OCI-LY1 (cell line): Measurements from ENCODE around the gene SECISBP2L.

Source experiments
- H2AFZ ChIP-seq: fragments of 200-600 bp; sonication (generic), shearing (Covaris generic); 2 replicates; pipeline ENCODE4 v1.6.0; 2014; ENCODE audit warnings: antibody characterized with exemption, mild to moderate bottlenecking, low read length
- H3F3A ChIP-seq: fragments of 200-600 bp; sonication (generic), shearing (Covaris generic); 2 replicates; pipeline ENCODE4 v1.6.0; 2014; ENCODE audit warnings: mild to moderate bottlenecking, antibody characterized with exemption, low read length, moderate library complexity; ENCODE audit not compliant: insufficient read depth
- H3K27ac ChIP-seq: fragments of 200-600 bp; sonication (generic); 2 replicates; pipeline ENCODE4 v1.5.1; 2014; ENCODE audit warnings: low read length, mixed run types, mild to moderate bottlenecking, low read depth; ENCODE audit not compliant: poor library complexity, severe bottlenecking
- H3K27me3 ChIP-seq: fragments of 200-600 bp; sonication (generic); 2 replicates; pipeline ENCODE4 v1.6.0; 2014; ENCODE audit warnings: antibody characterized with exemption, mild to moderate bottlenecking, low read length, moderate library complexity; ENCODE audit not compliant: insufficient read depth
- H3K36me3 ChIP-seq: fragments of 200-600 bp; sonication (generic); 2 replicates; pipeline ENCODE4 v1.6.1; 2014; ENCODE audit warnings: mild to moderate bottlenecking, antibody characterized with exemption, low read length, moderate library complexity, mixed read lengths; ENCODE audit not compliant: insufficient read depth
- H3K4me1 ChIP-seq: fragments of 200-600 bp; sonication (generic); 2 replicates; pipeline ENCODE4 v1.5.1; 2014; ENCODE audit warnings: mild to moderate bottlenecking, low read length, moderate library complexity; ENCODE audit not compliant: insufficient read depth, severe bottlenecking
- H3K4me2 ChIP-seq: fragments of 200-600 bp; sonication (generic), shearing (Covaris generic); 2 replicates; pipeline ENCODE4 v1.6.1; 2014; ENCODE audit warnings: low read length
- H3K4me3 ChIP-seq: fragments of 200-600 bp; sonication (generic); 2 replicates; pipeline ENCODE4 v1.5.1; 2014; ENCODE audit warnings: low read length, low read depth, mild to moderate bottlenecking, mixed read lengths; ENCODE audit not compliant: poor library complexity, severe bottlenecking
- H3K79me2 ChIP-seq: fragments of 200-600 bp; shearing (Covaris generic); 2 replicates; pipeline ENCODE4 v1.6.1; 2016; ENCODE audit warnings: mixed run types, low read length, mixed read lengths; ENCODE audit not compliant: insufficient read depth
- H3K9ac ChIP-seq: fragments of 200-600 bp; sonication (generic), shearing (Covaris generic); 2 replicates; pipeline ENCODE4 v1.6.1; 2014; ENCODE audit warnings: mild to moderate bottlenecking, low read length, mixed read lengths
- H3K9me2 ChIP-seq: fragments of 200-600 bp; sonication (generic), shearing (Covaris generic); 2 replicates; pipeline ENCODE4 v1.6.1; 2014; ENCODE audit warnings: low read depth, mild to moderate bottlenecking, low read length, mixed read lengths
- H3K9me3 ChIP-seq: fragments of 200-600 bp; shearing (Covaris generic); 2 replicates; pipeline ENCODE4 v1.6.1; 2014; ENCODE audit warnings: low read length, mixed read lengths
- H4K20me1 ChIP-seq: fragments of 200-600 bp; sonication (generic), shearing (Covaris generic); 2 replicates; pipeline ENCODE4 v1.6.0; 2016; ENCODE audit warnings: mild to moderate bottlenecking, low read length; ENCODE audit not compliant: insufficient read depth
- EZH2 ChIP-seq: fragments of 200-600 bp; sonication (generic), shearing (Covaris generic); IDR thresholded peaks from 2 replicates; pipeline ENCODE4 v1.8.0; 2017; ENCODE audit warnings: borderline replicate concordance, mixed run types, mild to moderate bottlenecking, antibody characterized with exemption, low read length, moderate library complexity, mixed read lengths
- TF ChIP-seq, protein P1 (sequence below): fragments of 200-600 bp; sonication (generic), shearing (Covaris generic); IDR thresholded peaks from 2 replicates; pipeline ENCODE4 v1.5.1; 2017; ENCODE audit warnings: mild to moderate bottlenecking, antibody characterized with exemption, low read length, moderate library complexity, mixed read lengths

SECISBP2L gene

DNA sequence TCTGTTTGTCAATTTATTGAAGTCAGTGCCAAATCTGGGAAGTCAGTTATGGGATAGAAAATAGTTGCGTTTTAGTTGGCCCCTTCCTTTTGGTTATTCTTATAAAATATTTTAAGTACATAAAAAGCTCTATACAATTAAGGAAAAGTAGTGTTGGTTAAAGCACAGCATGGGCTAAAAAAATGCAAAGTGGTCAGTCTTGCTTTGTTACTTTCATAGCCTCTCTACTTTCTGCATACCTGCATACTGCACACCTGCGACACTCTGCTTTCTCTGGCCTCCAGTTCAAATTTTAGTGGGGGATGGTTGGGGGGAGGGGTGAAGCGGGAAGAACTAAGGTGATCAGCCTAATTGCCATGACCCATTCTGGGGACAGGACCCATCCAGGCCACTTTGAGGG is 60.7 kb downstream of the SECISBP2L start:
- H3K27ac ChIP-seq, result no peak overlapping the region
- no peaks in the 10 kb centered on the region for H3K9me2 ChIP-seq
- no peak for TF ChIP-seq EZH2
- TF ChIP-seq, protein P1, sequence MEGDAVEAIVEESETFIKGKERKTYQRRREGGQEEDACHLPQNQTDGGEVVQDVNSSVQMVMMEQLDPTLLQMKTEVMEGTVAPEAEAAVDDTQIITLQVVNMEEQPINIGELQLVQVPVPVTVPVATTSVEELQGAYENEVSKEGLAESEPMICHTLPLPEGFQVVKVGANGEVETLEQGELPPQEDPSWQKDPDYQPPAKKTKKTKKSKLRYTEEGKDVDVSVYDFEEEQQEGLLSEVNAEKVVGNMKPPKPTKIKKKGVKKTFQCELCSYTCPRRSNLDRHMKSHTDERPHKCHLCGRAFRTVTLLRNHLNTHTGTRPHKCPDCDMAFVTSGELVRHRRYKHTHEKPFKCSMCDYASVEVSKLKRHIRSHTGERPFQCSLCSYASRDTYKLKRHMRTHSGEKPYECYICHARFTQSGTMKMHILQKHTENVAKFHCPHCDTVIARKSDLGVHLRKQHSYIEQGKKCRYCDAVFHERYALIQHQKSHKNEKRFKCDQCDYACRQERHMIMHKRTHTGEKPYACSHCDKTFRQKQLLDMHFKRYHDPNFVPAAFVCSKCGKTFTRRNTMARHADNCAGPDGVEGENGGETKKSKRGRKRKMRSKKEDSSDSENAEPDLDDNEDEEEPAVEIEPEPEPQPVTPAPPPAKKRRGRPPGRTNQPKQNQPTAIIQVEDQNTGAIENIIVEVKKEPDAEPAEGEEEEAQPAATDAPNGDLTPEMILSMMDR, result no peak
- no peaks in the 10 kb centered on the region for H3K36me3 ChIP-seq
- H3K9me3 ChIP-seq, result no peaks in the 10 kb centered on the region
- H4K20me1 ChIP-seq, result no peaks in the 10 kb centered on the region
- no peaks in the 10 kb centered on the region for H3K27me3 ChIP-seq
- no peak overlapping the region for H3K9ac ChIP-seq
- H2AFZ ChIP-seq, result no peak overlapping the region
- no peak overlapping the region for H3K4me2 ChIP-seq
- no peaks in the 10 kb centered on the region for H3K4me1 ChIP-seq
- no peaks in the 10 kb centered on the region for H3K79me2 ChIP-seq
- H3F3A ChIP-seq, result no peaks in the 10 kb centered on the region
- H3K4me3 ChIP-seq, result no peak overlapping the region

DNA sequence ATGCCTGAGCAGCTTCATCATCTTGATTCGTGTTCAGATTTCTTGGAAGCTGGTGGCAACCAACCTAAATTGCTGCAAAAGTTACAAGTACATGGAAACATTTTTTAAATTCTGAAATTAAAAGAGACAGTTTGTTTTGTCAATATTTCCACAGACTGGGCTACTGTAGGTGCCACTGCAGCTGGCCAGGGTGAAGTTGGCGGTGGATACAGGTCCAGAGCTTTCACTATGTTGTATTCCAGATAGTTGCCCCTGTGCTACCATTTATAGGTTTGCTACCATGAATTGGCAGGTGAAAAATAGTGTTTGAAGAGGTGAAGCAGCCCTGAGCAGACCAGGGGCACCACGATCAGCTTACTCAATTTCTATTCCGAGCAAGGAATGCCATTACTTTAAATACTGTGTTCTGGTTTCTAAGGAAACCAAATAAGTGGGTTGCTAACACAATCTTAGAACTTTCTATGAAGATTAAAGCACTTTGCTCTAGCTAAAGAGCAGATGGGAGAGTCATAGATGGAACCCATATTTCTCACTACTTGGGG is 61.4 kb downstream of the SECISBP2L start:
- TF ChIP-seq EZH2, result no peak
- TF ChIP-seq, protein P1, result no peak
- no peaks in the 10 kb centered on the region for H3K4me1 ChIP-seq
- no peaks in the 10 kb centered on the region for H3K9me3 ChIP-seq
- H3K27me3 ChIP-seq, result no peaks in the 10 kb centered on the region
- no peak overlapping the region for H3K9ac ChIP-seq
- no peak overlapping the region for H3K4me3 ChIP-seq
- H3F3A ChIP-seq, result no peaks in the 10 kb centered on the region
- no peaks in the 10 kb centered on the region for H3K79me2 ChIP-seq
- no peak overlapping the region for H3K4me2 ChIP-seq
- no peak overlapping the region for H3K27ac ChIP-seq
- H3K9me2 ChIP-seq, result no peaks in the 10 kb centered on the region
- no peaks in the 10 kb centered on the region for H3K36me3 ChIP-seq
- no peak overlapping the region for H2AFZ ChIP-seq
- H4K20me1 ChIP-seq, result no peaks in the 10 kb centered on the region

DNA sequence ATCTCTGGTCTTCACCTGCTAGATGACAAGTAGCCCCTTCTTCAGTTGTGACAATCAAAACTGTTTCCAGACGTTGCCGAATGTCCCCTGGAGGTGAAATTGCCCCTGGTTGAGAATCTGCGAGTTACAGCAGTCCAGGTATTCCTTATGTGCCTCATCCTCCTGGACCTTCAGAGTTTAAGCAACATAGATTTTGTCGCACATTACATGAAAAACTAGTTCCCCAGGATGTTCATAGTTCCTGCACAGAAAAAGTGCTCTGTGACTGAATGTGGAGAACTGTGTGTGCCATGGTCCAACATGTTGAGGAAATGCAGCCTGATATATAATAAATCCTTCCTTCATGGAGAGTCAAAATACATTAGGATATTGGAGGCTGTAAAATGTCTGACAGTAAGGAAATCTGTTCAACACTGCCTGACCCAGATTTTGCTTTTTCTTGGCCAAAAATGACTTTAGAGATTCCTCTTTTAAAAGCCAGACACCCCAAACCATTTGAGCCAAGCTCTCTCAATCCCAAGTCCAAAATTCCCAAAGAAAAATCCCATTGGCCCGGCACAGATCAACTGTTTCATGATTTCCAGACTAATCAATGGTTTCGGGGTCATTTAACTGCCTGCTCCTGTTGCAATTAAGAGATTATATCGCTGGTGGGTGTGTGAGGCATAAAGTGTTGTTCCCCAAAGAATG is 62.1 kb downstream of the SECISBP2L start:
- Histone ChIP-seq H3K27ac (no peak overlapping the region), H2AFZ (no peak overlapping the region), H3K79me2 (no peaks in the 10 kb centered on the region), H3K4me2 (no peak overlapping the region), H3K9me2 (no peaks in the 10 kb centered on the region), H3K4me1 (no peaks in the 10 kb centered on the region), H3F3A (no peaks in the 10 kb centered on the region), H3K9me3 (no peaks in the 10 kb centered on the region), H4K20me1 (no peaks in the 10 kb centered on the region), H3K4me3 (no peak overlapping the region), H3K36me3 (no peaks in the 10 kb centered on the region), H3K9ac (no peak overlapping the region), H3K27me3 (no peaks in the 10 kb centered on the region)
- TF ChIP-seq, protein P1, result no peak
- no peak for TF ChIP-seq EZH2
